Calu3 (cell line): ENCODE measurements around the gene SLC5A8. TPM values are rescaled to one million over a fixed set of nuclear protein-coding genes. Genes with fewer than 3 reads are reported as not detected.

Experiments
- Bru-seq: library from RNA; stranded (reverse); fragments of 400-500 nt; gene quantifications from one replicate; lab custom pipeline; 2021; lab: Mats Ljungman, UMichigan
- BruChase-seq, 2 experiments: library from RNA; stranded (reverse); fragments of 400-500 nt; gene quantifications; one replicate each; lab custom pipeline; 2021; lab: Mats Ljungman, UMichigan
- BruUV-seq: library from RNA; stranded (reverse); fragments of 400-500 nt; replicated peaks from 2 replicates; lab custom pipeline; 2021; lab: Mats Ljungman, UMichigan
- CTCF ChIA-PET: fragments of 300-600 bp; sonication (Branson Sonifier 250); formaldehyde crosslinking; loops from one replicate; lab custom pipeline; 2022; ENCODE audit warnings: antibody characterized with exemption; lab: Charles Lee
- DNase-seq: peaks from one replicate; pipeline ENCODE4 v3.0.0; 2022
- H3K27ac Mint-ChIP-seq: one replicate; pipeline ENCODE4 v1.8.0; 2022; ENCODE audit warnings: mixed read lengths; ENCODE audit not compliant: unreplicated experiment
- H3K27me3 Mint-ChIP-seq: one replicate; pipeline ENCODE4 v1.8.0; 2022; ENCODE audit warnings: mixed read lengths; ENCODE audit not compliant: unreplicated experiment
- H3K36me3 Mint-ChIP-seq: one replicate; pipeline ENCODE4 v1.8.0; 2022; ENCODE audit warnings: mild to moderate bottlenecking, moderate library complexity, mixed read lengths; ENCODE audit not compliant: insufficient read depth, unreplicated experiment
- H3K4me1 Mint-ChIP-seq: one replicate; pipeline ENCODE4 v1.8.0; 2022; ENCODE audit warnings: mild to moderate bottlenecking, low read depth, mixed read lengths; ENCODE audit not compliant: unreplicated experiment
- H3K4me3 Mint-ChIP-seq: one replicate; pipeline ENCODE4 v1.8.0; 2022; ENCODE audit warnings: mild to moderate bottlenecking, low read depth, moderate library complexity, mixed read lengths; ENCODE audit not compliant: unreplicated experiment
- H3K9me3 Mint-ChIP-seq: one replicate; pipeline ENCODE4 v1.8.0; 2022; ENCODE audit warnings: low read depth, mixed read lengths; ENCODE audit not compliant: unreplicated experiment
- intact Hi-C: fragments of 100-400 bp; cut with micrococcal nuclease; formaldehyde crosslinking; loops from one replicate; pipeline ENCODE4 v1.10.0; 2022; ENCODE audit not compliant: unreplicated experiment
- long read RNA-seq: library from polyadenylated mRNA; stranded (forward); transcript quantifications from one replicate; pipeline ENCODE4 v2.0.0, GENCODE V29; 2022
- total RNA-seq: library from RNA; stranded (reverse); gene quantifications from 2 replicates; pipeline ENCODE4 v1.2.3, GENCODE V29; 2022
- TF ChIP-seq, protein P1 (sequence below): fragments of 200-600 bp; IDR thresholded peaks from one replicate; pipeline ENCODE4 v1.8.0; 2022; ENCODE audit warnings: antibody characterized with exemption; ENCODE audit not compliant: unreplicated experiment

Gene SLC5A8, protein sequence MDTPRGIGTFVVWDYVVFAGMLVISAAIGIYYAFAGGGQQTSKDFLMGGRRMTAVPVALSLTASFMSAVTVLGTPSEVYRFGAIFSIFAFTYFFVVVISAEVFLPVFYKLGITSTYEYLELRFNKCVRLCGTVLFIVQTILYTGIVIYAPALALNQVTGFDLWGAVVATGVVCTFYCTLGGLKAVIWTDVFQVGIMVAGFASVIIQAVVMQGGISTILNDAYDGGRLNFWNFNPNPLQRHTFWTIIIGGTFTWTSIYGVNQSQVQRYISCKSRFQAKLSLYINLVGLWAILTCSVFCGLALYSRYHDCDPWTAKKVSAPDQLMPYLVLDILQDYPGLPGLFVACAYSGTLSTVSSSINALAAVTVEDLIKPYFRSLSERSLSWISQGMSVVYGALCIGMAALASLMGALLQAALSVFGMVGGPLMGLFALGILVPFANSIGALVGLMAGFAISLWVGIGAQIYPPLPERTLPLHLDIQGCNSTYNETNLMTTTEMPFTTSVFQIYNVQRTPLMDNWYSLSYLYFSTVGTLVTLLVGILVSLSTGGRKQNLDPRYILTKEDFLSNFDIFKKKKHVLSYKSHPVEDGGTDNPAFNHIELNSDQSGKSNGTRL
- total RNA-seq (0.12 TPM in 1 of 2 replicates, not detected in the other), Bru-seq, nascent RNA (percentile 11 among the genes with signal in this experiment), BruChase-seq, experiment 1, labeled RNA remaining after a 6-hour chase (percentile 12 among the genes with signal in this experiment), BruChase-seq, experiment 2, labeled RNA remaining after a 2-hour chase (percentile 20 among the genes with signal in this experiment)
- long read RNA-seq: 0 reads

DNA sequence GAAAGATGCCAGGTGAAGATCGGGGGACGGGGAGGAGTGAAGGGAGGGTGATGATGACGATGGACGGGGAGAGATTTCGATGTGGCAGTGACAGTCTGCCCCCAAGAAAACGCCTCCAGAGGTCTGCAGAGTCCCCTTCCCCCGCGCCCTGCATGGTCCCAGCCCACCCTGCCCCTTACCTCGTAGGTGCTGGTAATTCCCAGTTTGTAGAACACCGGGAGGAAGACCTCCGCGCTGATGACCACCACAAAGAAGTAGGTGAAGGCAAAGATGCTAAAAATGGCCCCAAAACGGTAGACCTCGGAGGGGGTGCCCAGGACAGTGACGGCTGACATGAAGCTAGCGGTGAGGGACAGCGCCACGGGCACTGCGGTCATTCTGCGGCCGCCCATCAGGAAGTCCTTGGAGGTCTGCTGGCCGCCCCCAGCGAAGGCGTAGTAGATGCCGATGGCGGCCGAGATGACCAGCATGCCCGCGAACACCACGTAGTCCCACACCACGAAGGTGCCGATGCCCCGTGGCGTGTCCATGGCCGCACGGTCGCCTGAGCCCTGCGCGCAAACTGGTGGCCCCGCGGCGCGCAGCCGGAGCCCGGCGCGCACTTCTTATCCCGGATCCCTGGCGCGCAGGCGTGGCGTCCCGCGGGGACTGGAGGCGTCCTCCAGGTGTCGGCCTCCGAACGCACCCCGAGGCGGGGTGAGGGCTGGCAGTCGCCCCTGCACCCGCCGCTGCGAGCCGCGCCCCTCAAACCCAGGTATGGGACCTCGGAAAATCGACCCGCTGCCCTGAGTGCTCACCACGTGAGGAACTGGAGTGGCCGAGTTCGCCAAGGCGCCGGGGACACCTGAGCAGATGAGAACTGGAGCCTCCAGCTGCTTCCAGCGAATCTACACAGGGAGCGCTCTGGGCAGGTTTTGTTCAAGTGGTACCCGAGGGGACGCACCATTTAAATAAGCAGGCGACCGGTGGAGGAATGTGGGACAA is at the start of gene SLC5A8:
SLC5A8 (minus strand) TSS at position 920 of the 984 bp plus-strand sequence; CDS start at position 530, 390 bp downstream.
- H3K36me3 Mint-ChIP-seq: no peaks in the 10 kb centered on the region

DNA sequence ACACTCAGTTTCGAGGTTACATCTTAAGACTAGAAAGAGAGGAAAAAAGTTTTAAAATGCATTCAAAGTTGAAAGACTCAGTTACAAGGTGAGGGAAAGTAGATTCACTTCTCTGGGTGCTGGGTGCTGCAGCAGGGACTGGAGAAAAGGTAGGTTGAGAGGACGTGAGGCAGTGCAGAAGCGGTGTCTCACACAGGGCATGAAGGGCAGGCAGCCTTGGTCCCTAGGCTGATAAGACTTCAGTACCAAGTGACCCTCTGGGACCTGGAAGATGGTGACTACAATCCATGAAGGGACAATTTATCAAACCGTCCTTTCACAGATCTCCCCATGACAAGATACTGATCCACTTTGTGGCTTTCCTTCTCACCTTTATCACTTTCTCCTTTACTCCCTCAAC is 47.3 kb upstream of the SLC5A8 start:
- Mint-ChIP-seq H3K27me3 (no peaks in the 10 kb centered on the region), H3K4me1 (no peaks in the 10 kb centered on the region), H3K36me3 (no peaks in the 10 kb centered on the region), H3K9me3 (peaks cover 3% of the 10 kb centered on the region), H3K4me3 (no peak overlapping the region), H3K27ac (no peak overlapping the region)
- TF ChIP-seq, protein P1, sequence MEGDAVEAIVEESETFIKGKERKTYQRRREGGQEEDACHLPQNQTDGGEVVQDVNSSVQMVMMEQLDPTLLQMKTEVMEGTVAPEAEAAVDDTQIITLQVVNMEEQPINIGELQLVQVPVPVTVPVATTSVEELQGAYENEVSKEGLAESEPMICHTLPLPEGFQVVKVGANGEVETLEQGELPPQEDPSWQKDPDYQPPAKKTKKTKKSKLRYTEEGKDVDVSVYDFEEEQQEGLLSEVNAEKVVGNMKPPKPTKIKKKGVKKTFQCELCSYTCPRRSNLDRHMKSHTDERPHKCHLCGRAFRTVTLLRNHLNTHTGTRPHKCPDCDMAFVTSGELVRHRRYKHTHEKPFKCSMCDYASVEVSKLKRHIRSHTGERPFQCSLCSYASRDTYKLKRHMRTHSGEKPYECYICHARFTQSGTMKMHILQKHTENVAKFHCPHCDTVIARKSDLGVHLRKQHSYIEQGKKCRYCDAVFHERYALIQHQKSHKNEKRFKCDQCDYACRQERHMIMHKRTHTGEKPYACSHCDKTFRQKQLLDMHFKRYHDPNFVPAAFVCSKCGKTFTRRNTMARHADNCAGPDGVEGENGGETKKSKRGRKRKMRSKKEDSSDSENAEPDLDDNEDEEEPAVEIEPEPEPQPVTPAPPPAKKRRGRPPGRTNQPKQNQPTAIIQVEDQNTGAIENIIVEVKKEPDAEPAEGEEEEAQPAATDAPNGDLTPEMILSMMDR: no peak
- DNase-seq: no peak
- intact Hi-C loops: no loop called here
- CTCF ChIA-PET: no interaction called here
- BruUV-seq: no TSS peak

More for the DNA sequence above, at the start of gene SLC5A8:
- peak within 1 kb of the TSS; percentile 59 for H3K4me3 Mint-ChIP-seq
- CTCF ChIA-PET: no interaction called here
- no peaks in the 10 kb centered on the region for H3K4me1 Mint-ChIP-seq
- intact Hi-C loops: no loop called here
- TF ChIP-seq, protein P1: no peak
- peaks cover 5% of the 10 kb centered on the region for H3K9me3 Mint-ChIP-seq
- BruUV-seq: no TSS peak
- peak; percentile 37 for DNase-seq
- no peak within 1 kb of the TSS for H3K27ac Mint-ChIP-seq
- peaks cover 12% of the 10 kb centered on the region for H3K27me3 Mint-ChIP-seq

DNA sequence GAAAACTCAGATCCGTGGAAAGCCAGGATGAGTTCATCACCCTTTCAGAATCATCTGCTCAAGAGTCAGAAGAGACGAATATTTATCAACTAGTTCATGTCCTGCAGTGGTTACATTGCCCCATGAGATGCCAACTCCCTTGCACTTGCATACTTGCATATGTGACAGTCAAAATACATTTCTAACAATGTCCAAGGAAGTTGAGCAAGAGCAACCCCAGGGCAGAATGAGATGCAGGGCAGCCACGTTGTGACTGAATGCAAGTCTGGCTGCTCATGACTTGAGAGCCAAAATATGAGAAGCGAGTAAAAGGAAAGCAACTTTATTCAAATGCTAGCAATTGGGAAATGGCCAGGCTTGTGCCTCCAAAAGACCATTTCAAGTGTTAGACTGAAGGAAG is 46.2 kb upstream of the SLC5A8 start:
- BruUV-seq: no TSS peak
- peaks cover 3% of the 10 kb centered on the region for H3K9me3 Mint-ChIP-seq

More for the DNA sequence above, 46.2 kb upstream of the SLC5A8 start:
- DNase-seq: no peak
- Mint-ChIP-seq H3K36me3 (no peaks in the 10 kb centered on the region), H3K27me3 (no peaks in the 10 kb centered on the region), H3K4me3 (no peak overlapping the region), H3K27ac (no peak overlapping the region), H3K4me1 (no peaks in the 10 kb centered on the region)
- CTCF ChIA-PET: no interaction called here
- intact Hi-C loops: no loop called here
- TF ChIP-seq, protein P1: no peak
